IPS-11a (cell line): Measurements from ENCODE around the gene AOAH.
"Not testable (repeated sequence)": the region's sequence is repeated elsewhere in the genome, so short reads cannot be mapped to it uniquely, and the experiment has no call there.

Experiments
- H3K4me3 ChIP-seq: one replicate; pipeline ENCODE4 v1.5.1; 2013; ENCODE audit warnings: low read depth, low read length, control low read depth

AOAH gene

GRCh38 chr7:36475381-36475780 lies 248.9 kb downstream of the AOAH start:
- no peak overlapping the region for H3K4me3 ChIP-seq

- H3K4me3 ChIP-seq: no peak overlapping the region
Measured at GRCh38 chr7:36475011-36475342, 249.3 kb downstream of the AOAH start.

- no peak overlapping the region for H3K4me3 ChIP-seq
Measured at GRCh38 chr7:36474283-36475010, 249.8 kb downstream of the AOAH start.

DNA sequence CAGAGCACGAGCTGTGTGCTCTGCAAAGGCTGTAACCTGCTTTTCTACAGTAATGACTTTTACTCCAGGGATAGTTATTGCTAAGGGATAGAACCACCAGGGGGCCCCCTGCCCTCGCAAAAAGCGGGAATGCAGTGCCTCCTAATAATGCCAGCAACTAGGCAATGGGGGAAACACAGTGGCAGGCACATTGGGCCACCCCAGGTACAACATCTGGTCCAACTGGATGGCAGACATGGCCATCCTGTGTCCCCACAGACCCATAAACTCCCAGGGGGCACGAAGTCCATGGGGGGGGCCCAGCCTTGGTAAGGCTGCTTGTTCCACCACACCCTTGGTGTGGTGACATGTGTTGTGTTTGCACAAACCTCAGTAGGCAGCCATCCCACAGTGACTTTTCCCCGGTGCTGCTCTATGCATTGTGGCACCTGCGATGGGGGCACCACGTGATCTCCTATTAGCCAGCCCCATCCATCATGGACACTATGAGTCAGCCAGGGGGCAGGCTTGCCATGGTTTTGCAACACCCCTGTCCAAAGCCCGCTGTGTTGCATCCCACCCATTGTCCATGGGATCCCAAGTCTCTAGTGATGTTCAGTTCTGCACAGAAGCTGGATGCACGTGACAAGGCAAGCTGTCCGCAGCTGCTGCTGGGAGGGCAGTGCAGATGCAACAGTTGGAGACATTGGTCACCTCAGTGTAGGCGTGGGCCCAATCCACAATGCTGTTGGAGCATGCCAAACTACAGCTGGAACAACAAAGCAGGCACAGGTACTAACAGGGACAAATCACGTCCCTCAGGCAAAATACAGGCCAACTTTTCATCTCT lies 250.6 kb downstream of the AOAH start:
- H3K4me3 ChIP-seq: no peak overlapping the region

- H3K4me3 ChIP-seq: no peak overlapping the region
Measured at GRCh38 chr7:36472141-36472729, 252.1 kb downstream of the AOAH start.

DNA sequence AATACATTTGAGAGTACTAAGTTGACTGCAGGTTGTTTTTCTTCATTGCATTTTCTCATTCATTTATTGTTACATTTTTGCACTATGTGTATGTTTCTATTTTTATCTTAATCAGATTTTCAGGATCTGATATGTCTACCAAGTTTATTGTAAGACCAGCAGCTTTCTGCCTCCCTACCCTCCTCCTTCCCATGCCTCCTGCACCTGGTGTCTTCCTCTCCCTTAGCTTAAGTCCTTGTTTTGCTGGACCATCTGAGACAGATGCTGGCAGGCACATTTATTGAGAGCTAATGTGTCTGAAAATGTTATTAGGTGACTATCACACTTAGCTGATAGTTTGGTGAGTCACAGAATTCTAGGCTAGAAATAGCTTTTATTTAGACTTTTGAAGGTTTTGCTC lies 255.1 kb downstream of the AOAH start:
- no peak overlapping the region for H3K4me3 ChIP-seq

- H3K4me3 ChIP-seq: no peak overlapping the region
Measured at GRCh38 chr7:36468370-36469101, 255.8 kb downstream of the AOAH start.

- not testable (repeated sequence) for H3K4me3 ChIP-seq
Measured at GRCh38 chr7:36466001-36466400, 258.3 kb downstream of the AOAH start.

- H3K4me3 ChIP-seq: no peak overlapping the region
Measured at GRCh38 chr7:36464271-36464670, 260.0 kb downstream of the AOAH start.
